HepG2 (cell line): ENCODE results near the gene ELP4. TPM values are rescaled to one million over a fixed set of nuclear protein-coding genes. Genes with fewer than 3 reads are reported as not detected.

ENCODE experiments used
- ATAC-seq: fragments of 200-7000 bp; cut with Tn5 transposase; 3 replicates; pipeline ENCODE4 v1.9.1; 2020; ENCODE audit warnings: mild to moderate bottlenecking, moderate library complexity
- BruUV-seq: library from RNA; stranded (reverse); fragments of 400-500 nt; replicated peaks from 2 replicates; lab custom pipeline; 2021; lab: Mats Ljungman, UMichigan
- CTCF ChIA-PET: fragments of 300-600 bp; formaldehyde crosslinking; extraction: SDS; loops from one replicate; lab custom pipeline; 2021; ENCODE audit warnings: low total read pairs, inconsistent platforms, low intra/inter-chr PET ratio; lab: Yijun Ruan, JAX
- POLR2A ChIA-PET: fragments of 350-600 bp; sonication (Branson Sonifier 250); formaldehyde crosslinking; loops from one replicate; lab custom pipeline; 2020; ENCODE audit warnings: antibody characterized with exemption, inconsistent platforms; lab: Yijun Ruan, JAX
- DNase-seq: peaks from one replicate; pipeline ENCODE4 v3.0.0-alpha.2; 2015; ENCODE audit warnings: low spot score
- FAIRE-seq: peaks from 3 replicates; lab custom pipeline; 2011; peaks lifted over from hg19 to GRCh38; lab: Jason Lieb, UNC
- H2AFZ ChIP-seq: one replicate; pipeline ENCODE4 v1.6.1; 2011; ENCODE audit warnings: low read length, inconsistent platforms
- H3K27ac ChIP-seq: fragments of 300-600 bp; 3 replicates; pipeline ENCODE4 v1.8.0; 2011; ENCODE audit warnings: mixed run types, mild to moderate bottlenecking, mixed read lengths, low read length, inconsistent platforms; ENCODE audit not compliant: insufficient read depth; ENCODE audit errors: extremely low read length
- H3K27me3 ChIP-seq, 2 experiments: fragments of 200-600 bp in 1 of 2; 2 replicates in 1 of 2; 3 replicates in 1 of 2; pipeline versions ENCODE4 v1.6.0 to v1.8.0; 2011; ENCODE audit warnings: low read length in 2 of 2, mild to moderate bottlenecking in 2 of 2, moderate library complexity in 2 of 2, inconsistent platforms in 1 of 2; ENCODE audit not compliant: insufficient read depth in 2 of 2, control insufficient read depth in 1 of 2
- H3K36me3 ChIP-seq, 2 experiments: fragments of 200-600 bp in 1 of 2; replicated peaks in 1 of 2; 2 replicates in 1 of 2; 3 replicates in 1 of 2; pipeline versions ENCODE4 v1.5.1 to v1.8.0; 2011; ENCODE audit warnings: low read length in 2 of 2, inconsistent platforms in 1 of 2; ENCODE audit not compliant: insufficient read depth in 2 of 2, control insufficient read depth in 1 of 2
- H3K4me1 ChIP-seq: 2 replicates; pipeline ENCODE4 v1.5.1; 2012; ENCODE audit warnings: low read length, inconsistent platforms; ENCODE audit not compliant: insufficient read depth
- H3K4me2 ChIP-seq: 2 replicates; pipeline ENCODE4 v1.6.0; 2011; ENCODE audit warnings: low read depth, low read length, inconsistent platforms
- H3K4me3 ChIP-seq, 3 experiments: fragments of 200-600 bp in 1 of 3; sonication (generic), shearing (Covaris generic) in 1 of 3; replicated peaks in 1 of 3; 2 replicates each; pipeline ENCODE4 v1.5.1; 2011 to 2016; ENCODE audit warnings: low read length in 3 of 3, inconsistent platforms in 2 of 3, low read depth in 2 of 3, mild to moderate bottlenecking in 2 of 3, control low read depth in 1 of 3, mixed read lengths in 1 of 3; ENCODE audit not compliant: insufficient read depth in 1 of 3
- H3K79me2 ChIP-seq: one replicate; pipeline ENCODE4 v1.6.1; 2011; ENCODE audit warnings: low read length, inconsistent platforms; ENCODE audit not compliant: insufficient read depth
- H3K9ac ChIP-seq: 2 replicates; pipeline ENCODE4 v1.6.0; 2011; ENCODE audit warnings: mild to moderate bottlenecking, low read depth, low read length, inconsistent platforms; ENCODE audit not compliant: insufficient read depth
- H3K9me3 ChIP-seq: 2 replicates; pipeline ENCODE4 v1.5.1; 2012; ENCODE audit warnings: mild to moderate bottlenecking, low read length
- H4K20me1 ChIP-seq: 2 replicates; pipeline ENCODE4 v1.6.0; 2011; ENCODE audit warnings: inconsistent platforms, mild to moderate bottlenecking, low read length, moderate library complexity; ENCODE audit not compliant: insufficient read depth
- CBX5 ChIP-seq: sonication (generic); formaldehyde crosslinking; IDR thresholded peaks from 2 replicates; pipeline ENCODE4 v1.4.0; 2020; ENCODE audit warnings: missing genetic modification reagents, borderline replicate concordance
- FOXK2 ChIP-seq: fragments of 450-650 bp; IDR thresholded peaks from 2 replicates; pipeline ENCODE4 v1.6.1; 2016
- HNRNPUL1 ChIP-seq: fragments of 200-400 bp; formaldehyde crosslinking; IDR thresholded peaks from 2 replicates; pipeline ENCODE4 v1.6.1; 2017; ENCODE audit warnings: low read depth, mild to moderate bottlenecking, low read length, moderate library complexity
- TBX3 ChIP-seq: fragments of 450-650 bp; IDR thresholded peaks from 2 replicates; pipeline ENCODE4 v1.6.1; 2017; ENCODE audit warnings: antibody characterized with exemption, mild to moderate bottlenecking, inconsistent platforms, borderline replicate concordance
- ZFP36L1 ChIP-seq: sonication (generic); formaldehyde crosslinking; IDR thresholded peaks from 2 replicates; pipeline ENCODE4 v1.8.0; 2022; ENCODE audit warnings: mild to moderate bottlenecking, missing genetic modification reagents, moderate library complexity
- ZNF138 ChIP-seq: sonication (generic); formaldehyde crosslinking; IDR thresholded peaks from 2 replicates; pipeline ENCODE4 v1.5.0; 2020; ENCODE audit warnings: mild to moderate bottlenecking, low read depth, missing genetic modification reagents
- ZNF256 ChIP-seq: sonication (generic); formaldehyde crosslinking; conservative IDR thresholded peaks from 2 replicates; pipeline ENCODE4 v1.4.0; 2020; ENCODE audit warnings: missing genetic modification reagents
- ZNF556 ChIP-seq: sonication (generic); formaldehyde crosslinking; IDR thresholded peaks from 2 replicates; pipeline ENCODE4 v1.4.0; 2020; ENCODE audit warnings: mild to moderate bottlenecking, missing genetic modification reagents, borderline replicate concordance
- ZNF557 ChIP-seq: sonication (generic); formaldehyde crosslinking; IDR thresholded peaks from 2 replicates; pipeline ENCODE4 v1.4.0; 2020; ENCODE audit warnings: missing genetic modification reagents
- WGBS: methylation state at CpG from one replicate; pipeline ENCODE4 v1.1.6; 2017; ENCODE audit warnings: low lambda C conversion rate; 5-methylcytosine and 5-hydroxymethylcytosine counted together
- in situ Hi-C: cut with HindIII; loops from 2 replicates; pipeline ENCODE4 v1.10.0; 2017; ENCODE audit warnings: low pct_unique_long_range_greater_than_20kb; ENCODE audit not compliant: extremely low pct_ligation_motif_present
- intact Hi-C: fragments of 100-400 bp; cut with micrococcal nuclease; formaldehyde crosslinking; loops from one replicate; pipeline ENCODE4 v1.10.0; 2022; ENCODE audit not compliant: unreplicated experiment
- polyA plus RNA-seq, 8 experiments: library from polyadenylated mRNA; depleted of rRNA in 3 of 8; stranded (reverse) in 7 of 8; unstranded in 1 of 8; fragments of >200 nt; fragmentation: Illumina TruSeq in 4 of 8; extraction: Trizol in 4 of 8; gene quantifications; 2 replicates each; pipeline versions ENCODE4 v1.2.1 to v1.2.3, GENCODE V29; 2011 to 2016; ENCODE audit warnings: low read depth in 4 of 8, missing spikeins in 1 of 8, mixed read lengths in 1 of 8; ENCODE audit not compliant: insufficient read depth in 1 of 8
- total RNA-seq, 5 experiments: library from RNA; depleted of rRNA; stranded (reverse); fragments of >200 nt; fragmentation: Illumina TruSeq; extraction: Trizol; gene quantifications; 2 replicates each; pipeline ENCODE4 v1.2.3, GENCODE V29; 2016; ENCODE audit warnings: low read depth in 1 of 5
- TF ChIP-seq, protein P1 (sequence below): sonication (generic); formaldehyde crosslinking; IDR thresholded peaks from 2 replicates; pipeline ENCODE4 v1.5.0; 2020; ENCODE audit warnings: mild to moderate bottlenecking, missing genetic modification reagents
- TF ChIP-seq, protein P2 (sequence below): sonication (generic); formaldehyde crosslinking; IDR thresholded peaks from 2 replicates; pipeline ENCODE4 v1.8.1; 2023; ENCODE audit warnings: missing genetic modification reagents, mild to moderate bottlenecking, borderline replicate concordance
- TF ChIP-seq, protein P3 (sequence below): sonication (generic); formaldehyde crosslinking; IDR thresholded peaks from 2 replicates; pipeline ENCODE4 v1.4.0; 2020; ENCODE audit warnings: missing genetic modification reagents
- TF ChIP-seq, protein P4 (sequence below): sonication (generic); formaldehyde crosslinking; IDR thresholded peaks from 2 replicates; pipeline ENCODE4 v1.4.0; 2020; ENCODE audit warnings: missing genetic modification reagents, borderline replicate concordance
- TF ChIP-seq, protein P5 (sequence below): fragments of 450-650 bp; IDR thresholded peaks from 2 replicates; pipeline ENCODE4 v1.6.1; 2016

ELP4 gene
- total and polyA plus RNA-seq, 2 of the 13 experiments (the other 11 are each of a cell fraction or from before 2014, with no cell fraction given): 12.8 to 19.1 TPM

DNA sequence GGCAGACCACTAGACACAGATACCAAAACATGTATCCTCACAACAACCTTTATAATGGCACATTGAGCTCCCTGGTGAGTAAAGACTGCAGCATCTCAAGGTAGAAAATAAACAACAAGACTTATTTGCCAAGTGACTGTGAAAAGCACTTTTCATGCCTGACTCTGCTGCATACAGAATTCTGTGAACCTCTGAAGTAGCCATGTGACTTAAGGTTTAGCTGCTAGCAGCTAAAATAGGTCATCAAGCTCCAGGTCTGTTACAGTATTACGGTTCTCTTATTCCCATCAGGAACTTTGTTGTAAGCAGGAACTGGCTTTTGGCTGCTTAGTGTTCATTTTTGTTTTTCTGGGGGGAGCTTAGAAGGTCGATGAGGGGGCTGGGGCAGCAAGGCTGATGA lies 162.1 kb downstream of the ELP4 start:
- FAIRE-seq (no peak), DNase-seq (no peak), ATAC-seq (no peak)
- intact Hi-C loops (no loop called here), in situ Hi-C loops (no loop called here)
- Histone ChIP-seq H3K4me3 (no peak overlapping the region), H3K4me1 (no peaks in the 10 kb centered on the region), H3K9me3 (no peaks in the 10 kb centered on the region), H3K79me2 (no peaks in the 10 kb centered on the region), H3K27me3 (no peaks in the 10 kb centered on the region), H2AFZ (no peak overlapping the region), H4K20me1 (no peaks in the 10 kb centered on the region), H3K4me2 (no peak overlapping the region), H3K9ac (no peak overlapping the region), H3K27ac (no peak overlapping the region), H3K36me3 (no peaks in the 10 kb centered on the region)
- no TSS peak for BruUV-seq
- POLR2A ChIA-PET: no interaction called here
- WGBS: 86% methylated on average over 2 of the region's 2 CpGs
- CTCF ChIA-PET: no interaction called here
- TF ChIP-seq, protein P1, sequence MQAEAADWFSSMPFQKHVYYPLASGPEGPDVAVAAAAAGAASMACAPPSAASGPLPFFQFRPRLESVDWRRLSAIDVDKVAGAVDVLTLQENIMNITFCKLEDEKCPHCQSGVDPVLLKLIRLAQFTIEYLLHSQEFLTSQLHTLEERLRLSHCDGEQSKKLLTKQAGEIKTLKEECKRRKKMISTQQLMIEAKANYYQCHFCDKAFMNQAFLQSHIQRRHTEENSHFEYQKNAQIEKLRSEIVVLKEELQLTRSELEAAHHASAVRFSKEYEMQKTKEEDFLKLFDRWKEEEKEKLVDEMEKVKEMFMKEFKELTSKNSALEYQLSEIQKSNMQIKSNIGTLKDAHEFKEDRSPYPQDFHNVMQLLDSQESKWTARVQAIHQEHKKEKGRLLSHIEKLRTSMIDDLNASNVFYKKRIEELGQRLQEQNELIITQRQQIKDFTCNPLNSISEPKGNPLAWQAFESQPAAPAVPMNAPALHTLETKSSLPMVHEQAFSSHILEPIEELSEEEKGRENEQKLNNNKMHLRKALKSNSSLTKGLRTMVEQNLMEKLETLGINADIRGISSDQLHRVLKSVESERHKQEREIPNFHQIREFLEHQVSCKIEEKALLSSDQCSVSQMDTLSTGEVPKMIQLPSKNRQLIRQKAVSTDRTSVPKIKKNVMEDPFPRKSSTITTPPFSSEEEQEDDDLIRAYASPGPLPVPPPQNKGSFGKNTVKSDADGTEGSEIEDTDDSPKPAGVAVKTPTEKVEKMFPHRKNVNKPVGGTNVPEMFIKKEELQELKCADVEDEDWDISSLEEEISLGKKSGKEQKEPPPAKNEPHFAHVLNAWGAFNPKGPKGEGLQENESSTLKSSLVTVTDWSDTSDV (CRISPR knock-in tag): no peak
- TF ChIP-seq, protein P2, sequence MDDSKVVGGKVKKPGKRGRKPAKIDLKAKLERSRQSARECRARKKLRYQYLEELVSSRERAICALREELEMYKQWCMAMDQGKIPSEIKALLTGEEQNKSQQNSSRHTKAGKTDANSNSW: no peak
- TF ChIP-seq, protein P3, sequence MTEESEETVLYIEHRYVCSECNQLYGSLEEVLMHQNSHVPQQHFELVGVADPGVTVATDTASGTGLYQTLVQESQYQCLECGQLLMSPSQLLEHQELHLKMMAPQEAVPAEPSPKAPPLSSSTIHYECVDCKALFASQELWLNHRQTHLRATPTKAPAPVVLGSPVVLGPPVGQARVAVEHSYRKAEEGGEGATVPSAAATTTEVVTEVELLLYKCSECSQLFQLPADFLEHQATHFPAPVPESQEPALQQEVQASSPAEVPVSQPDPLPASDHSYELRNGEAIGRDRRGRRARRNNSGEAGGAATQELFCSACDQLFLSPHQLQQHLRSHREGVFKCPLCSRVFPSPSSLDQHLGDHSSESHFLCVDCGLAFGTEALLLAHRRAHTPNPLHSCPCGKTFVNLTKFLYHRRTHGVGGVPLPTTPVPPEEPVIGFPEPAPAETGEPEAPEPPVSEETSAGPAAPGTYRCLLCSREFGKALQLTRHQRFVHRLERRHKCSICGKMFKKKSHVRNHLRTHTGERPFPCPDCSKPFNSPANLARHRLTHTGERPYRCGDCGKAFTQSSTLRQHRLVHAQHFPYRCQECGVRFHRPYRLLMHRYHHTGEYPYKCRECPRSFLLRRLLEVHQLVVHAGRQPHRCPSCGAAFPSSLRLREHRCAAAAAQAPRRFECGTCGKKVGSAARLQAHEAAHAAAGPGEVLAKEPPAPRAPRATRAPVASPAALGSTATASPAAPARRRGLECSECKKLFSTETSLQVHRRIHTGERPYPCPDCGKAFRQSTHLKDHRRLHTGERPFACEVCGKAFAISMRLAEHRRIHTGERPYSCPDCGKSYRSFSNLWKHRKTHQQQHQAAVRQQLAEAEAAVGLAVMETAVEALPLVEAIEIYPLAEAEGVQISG (CRISPR knock-in tag): no peak
- TF ChIP-seq TBX3: no peak
- TF ChIP-seq ZNF556 (CRISPR knock-in tag): no peak
- TF ChIP-seq ZNF557 (CRISPR knock-in tag): no peak
- no peak for TF ChIP-seq ZNF138 (CRISPR knock-in tag)
- TF ChIP-seq, protein P4, sequence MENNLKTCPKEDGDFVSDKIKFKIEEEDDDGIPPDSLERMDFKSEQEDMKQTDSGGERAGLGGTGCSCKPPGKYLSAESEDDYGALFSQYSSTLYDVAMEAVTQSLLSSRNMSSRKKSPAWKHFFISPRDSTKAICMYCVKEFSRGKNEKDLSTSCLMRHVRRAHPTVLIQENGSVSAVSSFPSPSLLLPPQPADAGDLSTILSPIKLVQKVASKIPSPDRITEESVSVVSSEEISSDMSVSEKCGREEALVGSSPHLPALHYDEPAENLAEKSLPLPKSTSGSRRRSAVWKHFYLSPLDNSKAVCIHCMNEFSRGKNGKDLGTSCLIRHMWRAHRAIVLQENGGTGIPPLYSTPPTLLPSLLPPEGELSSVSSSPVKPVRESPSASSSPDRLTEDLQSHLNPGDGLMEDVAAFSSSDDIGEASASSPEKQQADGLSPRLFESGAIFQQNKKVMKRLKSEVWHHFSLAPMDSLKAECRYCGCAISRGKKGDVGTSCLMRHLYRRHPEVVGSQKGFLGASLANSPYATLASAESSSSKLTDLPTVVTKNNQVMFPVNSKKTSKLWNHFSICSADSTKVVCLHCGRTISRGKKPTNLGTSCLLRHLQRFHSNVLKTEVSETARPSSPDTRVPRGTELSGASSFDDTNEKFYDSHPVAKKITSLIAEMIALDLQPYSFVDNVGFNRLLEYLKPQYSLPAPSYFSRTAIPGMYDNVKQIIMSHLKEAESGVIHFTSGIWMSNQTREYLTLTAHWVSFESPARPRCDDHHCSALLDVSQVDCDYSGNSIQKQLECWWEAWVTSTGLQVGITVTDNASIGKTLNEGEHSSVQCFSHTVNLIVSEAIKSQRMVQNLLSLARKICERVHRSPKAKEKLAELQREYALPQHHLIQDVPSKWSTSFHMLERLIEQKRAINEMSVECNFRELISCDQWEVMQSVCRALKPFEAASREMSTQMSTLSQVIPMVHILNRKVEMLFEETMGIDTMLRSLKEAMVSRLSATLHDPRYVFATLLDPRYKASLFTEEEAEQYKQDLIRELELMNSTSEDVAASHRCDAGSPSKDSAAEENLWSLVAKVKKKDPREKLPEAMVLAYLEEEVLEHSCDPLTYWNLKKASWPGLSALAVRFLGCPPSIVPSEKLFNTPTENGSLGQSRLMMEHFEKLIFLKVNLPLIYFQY: no peak
- TF ChIP-seq ZFP36L1 (CRISPR knock-in tag): no peak
- TF ChIP-seq, protein P5, sequence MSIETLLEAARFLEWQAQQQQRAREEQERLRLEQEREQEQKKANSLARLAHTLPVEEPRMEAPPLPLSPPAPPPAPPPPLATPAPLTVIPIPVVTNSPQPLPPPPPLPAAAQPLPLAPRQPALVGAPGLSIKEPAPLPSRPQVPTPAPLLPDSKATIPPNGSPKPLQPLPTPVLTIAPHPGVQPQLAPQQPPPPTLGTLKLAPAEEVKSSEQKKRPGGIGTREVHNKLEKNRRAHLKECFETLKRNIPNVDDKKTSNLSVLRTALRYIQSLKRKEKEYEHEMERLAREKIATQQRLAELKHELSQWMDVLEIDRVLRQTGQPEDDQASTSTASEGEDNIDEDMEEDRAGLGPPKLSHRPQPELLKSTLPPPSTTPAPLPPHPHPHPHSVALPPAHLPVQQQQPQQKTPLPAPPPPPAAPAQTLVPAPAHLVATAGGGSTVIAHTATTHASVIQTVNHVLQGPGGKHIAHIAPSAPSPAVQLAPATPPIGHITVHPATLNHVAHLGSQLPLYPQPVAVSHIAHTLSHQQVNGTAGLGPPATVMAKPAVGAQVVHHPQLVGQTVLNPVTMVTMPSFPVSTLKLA: no peak
- no peak for TF ChIP-seq FOXK2
- no peak for TF ChIP-seq CBX5 (CRISPR knock-in tag)
- TF ChIP-seq HNRNPUL1: no peak
- no peak for TF ChIP-seq ZNF256 (CRISPR knock-in tag)
